ENCODE measurements around the gene DDX41. TPM values are rescaled to one million over a fixed set of nuclear protein-coding genes. Genes with fewer than 3 reads are reported as not detected.

DDX41 gene
- total RNA-seq, 5 donors from 2014 or later (not counting 1 experiment from before 2014, with no cell fraction given), result 64.8 to 118 (median 106) TPM

- H3K4me3 Mint-ChIP-seq, result peak overlapping the region; percentile 69 to 76 (median 69)
- WGBS (ENCODE audit: insufficient coverage), result 1% methylated on average over 85 of the region's 93 CpGs
- Histone ChIP-seq H3K9me3 (no peaks in the 10 kb centered on the region), H3K27me3 (replicated peaks in 1 of 2; ENCODE audit: control insufficient read depth in 2 of 2, extremely low read depth in 1 of 2, insufficient read depth in 2 of 2, low read length in 1 of 2) (peaks cover 0 to 29% of the 10 kb centered on the region in 2 experiments), H3K4me3 (ENCODE audit: control insufficient read depth in 1 of 2, extremely low read depth in 1 of 2, low read length in 1 of 2) (peak overlapping the region; percentile 41), H3K4me1 (ENCODE audit: control insufficient read depth in 1 of 2, extremely low read depth in 1 of 2, insufficient read depth in 2 of 2, low read length in 2 of 2) (peaks cover 5 to 54% of the 10 kb centered on the region in 2 experiments), H3K27ac (ENCODE audit: low read length) (peak overlapping the region; percentile 52), H3K36me3 (ENCODE audit: control insufficient read depth in 2 of 2, extremely low read depth in 1 of 2, insufficient read depth in 1 of 2, low read length in 1 of 2) (peaks cover 0 to 3% of the 10 kb centered on the region in 2 donors)
- ATAC-seq (replicated peaks in 1 of 4), result peak; percentile 54 to 61 (median 59)
- H3K27me3 Mint-ChIP-seq, result peaks cover 0 to 5% of the 10 kb centered on the region in 2 donors
- POLR2A ChIA-PET, result interaction anchor here in 1 of 2 donors (0.5 kb wide), 1 partner anchor 520 kb away, joined by 5 read pairs; no protein-coding TSS in a partner anchor
- H3K4me1 Mint-ChIP-seq, result peaks cover 37 to 43% (median 41%) of the 10 kb centered on the region in 3 donors
- H3K27ac Mint-ChIP-seq, result no peak overlapping the region
- no peaks in the 10 kb centered on the region for H3K9me3 Mint-ChIP-seq
- CTCF ChIA-PET, result interaction anchor here in 1 of 2 donors (0.8 to 0.9 kb wide), 2 partner anchors 25 to 82 kb away, joined by 3 read pairs; partner anchors contain the start of gene PDLIM7
- H3K36me3 Mint-ChIP-seq, result no peaks in the 10 kb centered on the region
- peak in 34 of 35 experiments; percentile 27 to 64 (median 48) for DNase-seq
These were observed 44.0 kb downstream of the DDX41 start for GRCh38 chr5:177472460-177473442.

DNA sequence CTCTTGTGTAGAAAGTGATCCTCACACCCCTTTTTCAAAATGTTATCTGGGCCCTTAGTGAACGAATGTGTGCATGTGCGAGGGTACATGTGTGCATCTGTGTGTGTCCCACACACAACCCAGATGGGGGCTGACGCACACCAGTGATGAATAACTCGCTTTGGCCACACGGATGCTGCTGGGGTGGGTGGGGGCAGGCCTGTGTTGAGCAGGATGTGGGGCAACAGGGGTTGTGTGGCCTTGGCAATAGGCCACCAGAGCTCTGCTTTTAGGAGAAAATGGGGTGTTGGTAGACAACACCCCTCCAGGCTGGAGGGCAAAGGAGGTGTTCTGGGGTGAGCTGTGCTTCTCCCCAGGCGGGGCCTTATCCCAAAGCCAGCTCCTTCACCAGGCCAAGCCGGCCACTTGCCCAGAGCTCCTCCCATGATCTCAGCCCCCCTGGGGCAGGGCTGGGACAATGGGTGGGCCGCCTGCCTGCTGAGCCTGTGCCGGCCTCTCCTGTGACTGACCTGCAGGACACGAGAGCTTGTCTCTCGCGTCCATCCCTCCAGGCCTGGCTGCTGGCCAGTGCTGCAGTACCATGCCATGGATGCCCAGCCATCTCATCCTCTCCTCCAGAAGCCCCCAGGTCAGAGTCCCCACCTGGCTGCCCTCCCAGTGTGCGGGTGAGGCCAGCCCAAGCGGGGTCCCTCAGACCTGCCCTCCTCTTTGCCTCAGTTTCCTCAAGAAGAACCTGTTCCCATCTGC, 45.0 kb downstream of the DDX41 start:
- Histone ChIP-seq H3K27me3 (replicated peaks in 1 of 2; ENCODE audit: control insufficient read depth in 2 of 2, extremely low read depth in 1 of 2, insufficient read depth in 2 of 2, low read length in 1 of 2) (peaks cover 0 to 29% of the 10 kb centered on the region in 2 experiments), H3K36me3 (ENCODE audit: control insufficient read depth in 2 of 2, extremely low read depth in 1 of 2, insufficient read depth in 1 of 2, low read length in 1 of 2) (peaks cover 0 to 3% of the 10 kb centered on the region in 2 donors), H3K9me3 (no peaks in the 10 kb centered on the region), H3K4me1 (ENCODE audit: control insufficient read depth in 1 of 2, extremely low read depth in 1 of 2, insufficient read depth in 2 of 2, low read length in 2 of 2) (peaks cover 5 to 54% of the 10 kb centered on the region in 2 experiments), H3K4me3 (ENCODE audit: control insufficient read depth in 1 of 2, extremely low read depth in 1 of 2, low read length in 1 of 2) (peak overlapping the region in 1 of 2 donors; percentile 39), H3K27ac (ENCODE audit: low read length) (peak overlapping the region; percentile 52)
- H3K9me3 Mint-ChIP-seq, result no peaks in the 10 kb centered on the region
- ATAC-seq (replicated peaks in 1 of 4), result peak; percentile 36 to 54 (median 44)
- DNase-seq, result peak in 24 of 35 experiments; percentile 30 to 67 (median 44)
- H3K36me3 Mint-ChIP-seq, result no peaks in the 10 kb centered on the region
- 76% methylated on average over 5 of the region's 14 CpGs for WGBS (ENCODE audit: insufficient coverage)
- peak overlapping the region in 1 of 2 donors; percentile 76 for H3K27ac Mint-ChIP-seq
- peaks cover 37 to 41% (median 40%) of the 10 kb centered on the region in 3 donors for H3K4me1 Mint-ChIP-seq
- ChIA-PET CTCF (interaction anchor here in 1 of 2 donors (0.9 to 1.5 kb wide), 3 partner anchors 16 to 81 kb away, joined by 3 to 5 read pairs (median 3); no protein-coding TSS in a partner anchor), POLR2A (interaction anchor here in 1 of 2 donors (0.5 to 0.7 kb wide), 2 partner anchors 81 to 521 kb away, joined by 3 to 5 read pairs; no protein-coding TSS in a partner anchor)
- peaks cover 0 to 5% of the 10 kb centered on the region in 2 donors for H3K27me3 Mint-ChIP-seq
- peak overlapping the region; percentile 54 to 67 (median 58) for H3K4me3 Mint-ChIP-seq

DNA sequence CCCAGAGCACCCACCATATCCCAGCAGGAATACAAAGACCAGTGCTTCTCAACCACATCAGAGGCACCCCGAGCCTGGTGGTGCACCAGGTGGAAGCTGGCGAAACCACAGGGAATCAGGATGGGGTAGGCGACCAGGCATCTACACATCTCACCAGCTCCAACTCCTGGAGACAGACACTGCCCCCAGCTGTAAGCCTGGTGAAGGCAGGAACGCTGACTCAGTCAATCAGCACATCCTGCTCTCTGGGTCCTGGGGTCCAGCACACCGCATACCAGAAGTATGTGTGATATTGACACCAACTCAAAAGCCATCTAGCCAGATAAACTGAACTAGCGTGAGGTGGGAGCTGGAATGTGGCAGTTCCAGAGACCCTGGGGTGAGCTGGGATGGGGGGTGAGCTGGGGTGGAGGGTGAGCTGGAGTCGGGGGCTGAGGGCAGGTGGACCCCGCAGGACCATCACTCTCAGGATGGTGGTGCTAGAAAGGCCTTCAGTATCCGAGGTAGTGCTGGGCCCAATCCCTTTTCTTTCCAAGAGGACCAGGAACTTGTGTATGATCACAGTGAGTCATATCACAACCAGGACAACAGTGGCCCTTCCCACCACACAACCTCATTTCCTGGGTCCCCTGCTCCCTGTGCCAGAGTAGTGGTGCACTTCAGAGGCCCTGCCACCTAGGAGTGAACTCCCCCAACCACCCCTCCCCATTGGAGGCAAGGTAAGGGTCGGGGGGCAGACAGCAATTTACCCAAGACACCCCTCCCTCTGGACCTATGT, 45.8 kb downstream of the DDX41 start:
- peaks cover 5 to 54% of the 10 kb centered on the region in 2 experiments for H3K4me1 ChIP-seq (ENCODE audit: control insufficient read depth in 1 of 2, extremely low read depth in 1 of 2, insufficient read depth in 2 of 2, low read length in 2 of 2)
- no peaks in the 10 kb centered on the region for H3K9me3 ChIP-seq
- POLR2A ChIA-PET, result no interaction called here
- 70% methylated on average over 2 of the region's 10 CpGs for WGBS (ENCODE audit: insufficient coverage)
- peaks cover 0 to 29% of the 10 kb centered on the region in 2 experiments for H3K27me3 ChIP-seq (replicated peaks in 1 of 2; ENCODE audit: control insufficient read depth in 2 of 2, extremely low read depth in 1 of 2, insufficient read depth in 2 of 2, low read length in 1 of 2)
- H3K4me3 Mint-ChIP-seq, result peak overlapping the region in 2 of 3 donors; percentile 58 to 67
- H3K36me3 ChIP-seq (ENCODE audit: control insufficient read depth in 2 of 2, extremely low read depth in 1 of 2, insufficient read depth in 1 of 2, low read length in 1 of 2), result peaks cover 0 to 3% of the 10 kb centered on the region in 2 donors
- ATAC-seq (replicated peaks in 1 of 4), result no peak
- H3K36me3 Mint-ChIP-seq, result peaks cover 1% of the 10 kb centered on the region
- no peak overlapping the region for H3K27ac ChIP-seq (ENCODE audit: low read length)
- peak overlapping the region in 1 of 2 donors; percentile 79 for H3K27ac Mint-ChIP-seq
- DNase-seq, result no peak
- peaks cover 0 to 5% of the 10 kb centered on the region in 2 donors for H3K27me3 Mint-ChIP-seq
- CTCF ChIA-PET, result interaction anchor here in 1 of 2 donors (0.6 to 1.5 kb wide), 3 partner anchors 15 to 150 kb away, joined by 3 to 5 read pairs (median 3); no protein-coding TSS in a partner anchor
- no peak overlapping the region for H3K4me3 ChIP-seq (ENCODE audit: control insufficient read depth in 1 of 2, extremely low read depth in 1 of 2, low read length in 1 of 2)
- no peaks in the 10 kb centered on the region for H3K9me3 Mint-ChIP-seq
- H3K4me1 Mint-ChIP-seq, result peaks cover 34 to 36% (median 34%) of the 10 kb centered on the region in 3 donors

DNA sequence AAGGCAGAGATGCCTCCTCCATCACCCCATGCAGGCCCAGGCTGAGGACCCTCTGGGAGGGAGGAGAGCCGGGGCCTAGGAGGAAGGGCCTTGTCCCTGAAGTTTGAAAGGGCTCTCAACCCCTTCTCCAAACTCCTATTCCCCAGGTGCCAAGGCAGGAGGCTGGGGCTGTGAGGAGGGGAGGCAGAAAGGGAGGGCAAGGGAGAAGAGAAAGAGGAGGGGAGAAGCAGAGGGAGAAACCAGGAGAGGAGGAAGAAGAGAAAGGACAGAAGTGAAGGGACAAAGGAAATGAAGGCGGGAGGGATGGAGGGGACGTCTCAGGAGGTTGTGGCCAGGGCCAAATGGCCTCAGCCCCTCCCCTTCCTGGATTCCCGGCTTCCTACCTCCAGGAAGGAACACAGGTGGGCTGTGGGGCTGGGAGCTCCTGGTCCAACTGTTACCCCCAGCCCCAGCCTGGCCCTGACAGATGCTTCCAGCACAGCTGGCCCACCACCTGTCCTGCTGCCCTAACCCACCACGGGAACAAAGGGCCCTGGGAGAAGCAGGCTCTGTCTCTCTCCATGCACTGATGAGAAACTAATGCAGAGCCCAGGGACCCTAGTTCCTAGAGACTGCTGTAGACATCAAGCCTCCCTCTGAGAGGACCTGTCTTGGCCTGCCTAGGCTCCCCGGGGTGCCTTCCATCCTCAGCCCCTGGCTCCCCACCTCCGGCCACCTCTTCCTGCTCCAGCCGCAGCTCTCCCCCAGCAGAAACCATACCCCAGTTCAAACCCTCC, 46.8 kb downstream of the DDX41 start:
- H3K4me3 Mint-ChIP-seq, result no peak overlapping the region
- POLR2A ChIA-PET, result no interaction called here

More for the DNA sequence above, 46.8 kb downstream of the DDX41 start:
- DNase-seq (no peak), ATAC-seq (replicated peaks in 1 of 4) (no peak)
- peak overlapping the region in 1 of 2 donors; percentile 79 for H3K27ac Mint-ChIP-seq
- no peak overlapping the region for H3K27ac ChIP-seq (ENCODE audit: low read length)
- H3K9me3 Mint-ChIP-seq, result no peaks in the 10 kb centered on the region
- H3K4me1 Mint-ChIP-seq, result peaks cover 24 to 28% (median 25%) of the 10 kb centered on the region in 3 donors
- peaks cover 0 to 5% of the 10 kb centered on the region in 2 donors for H3K27me3 Mint-ChIP-seq
- peaks cover 5 to 45% of the 10 kb centered on the region in 2 experiments for H3K4me1 ChIP-seq (ENCODE audit: control insufficient read depth in 1 of 2, extremely low read depth in 1 of 2, insufficient read depth in 2 of 2, low read length in 2 of 2)
- whole genome bisulfite sequencing (ENCODE audit: insufficient coverage), result 86% methylated on average over 4 of the region's 8 CpGs
- H3K36me3 ChIP-seq (ENCODE audit: control insufficient read depth in 2 of 2, extremely low read depth in 1 of 2, insufficient read depth in 1 of 2, low read length in 1 of 2), result peaks cover 0 to 6% of the 10 kb centered on the region in 2 donors
- CTCF ChIA-PET, result interaction anchor here (0.6 to 0.7 kb wide), 3 partner anchors 113 to 217 kb away, joined by 3 read pairs; no protein-coding TSS in a partner anchor
- no peaks in the 10 kb centered on the region for H3K9me3 ChIP-seq
- H3K4me3 ChIP-seq (ENCODE audit: control insufficient read depth in 1 of 2, extremely low read depth in 1 of 2, low read length in 1 of 2), result no peak overlapping the region
- H3K27me3 ChIP-seq (replicated peaks in 1 of 2; ENCODE audit: control insufficient read depth in 2 of 2, extremely low read depth in 1 of 2, insufficient read depth in 2 of 2, low read length in 1 of 2), result peaks cover 0 to 29% of the 10 kb centered on the region in 2 experiments
- H3K36me3 Mint-ChIP-seq, result peaks cover 4% of the 10 kb centered on the region

All from T-cell (primary cell).